ENCODE results near the gene MYZAP. TPM values are rescaled to one million over a fixed set of nuclear protein-coding genes. Genes with fewer than 3 reads are reported as not detected.

The MYZAP gene
- total RNA-seq, 1 experiment from 2014 or later = 6.4 TPM

- no peaks in the 10 kb centered on the region for H3K4me1 Mint-ChIP-seq (ENCODE audit: low read depth, unreplicated experiment)
- TF ChIP-seq, protein P1, sequence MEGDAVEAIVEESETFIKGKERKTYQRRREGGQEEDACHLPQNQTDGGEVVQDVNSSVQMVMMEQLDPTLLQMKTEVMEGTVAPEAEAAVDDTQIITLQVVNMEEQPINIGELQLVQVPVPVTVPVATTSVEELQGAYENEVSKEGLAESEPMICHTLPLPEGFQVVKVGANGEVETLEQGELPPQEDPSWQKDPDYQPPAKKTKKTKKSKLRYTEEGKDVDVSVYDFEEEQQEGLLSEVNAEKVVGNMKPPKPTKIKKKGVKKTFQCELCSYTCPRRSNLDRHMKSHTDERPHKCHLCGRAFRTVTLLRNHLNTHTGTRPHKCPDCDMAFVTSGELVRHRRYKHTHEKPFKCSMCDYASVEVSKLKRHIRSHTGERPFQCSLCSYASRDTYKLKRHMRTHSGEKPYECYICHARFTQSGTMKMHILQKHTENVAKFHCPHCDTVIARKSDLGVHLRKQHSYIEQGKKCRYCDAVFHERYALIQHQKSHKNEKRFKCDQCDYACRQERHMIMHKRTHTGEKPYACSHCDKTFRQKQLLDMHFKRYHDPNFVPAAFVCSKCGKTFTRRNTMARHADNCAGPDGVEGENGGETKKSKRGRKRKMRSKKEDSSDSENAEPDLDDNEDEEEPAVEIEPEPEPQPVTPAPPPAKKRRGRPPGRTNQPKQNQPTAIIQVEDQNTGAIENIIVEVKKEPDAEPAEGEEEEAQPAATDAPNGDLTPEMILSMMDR (IDR thresholded peaks at IDR 0.05; ENCODE audit: insufficient read depth in 1 of 2, low read depth in 1 of 2, low read length in 1 of 2, severe bottlenecking in 1 of 2, unreplicated experiment in 1 of 2) = no peak
- no peaks in the 10 kb centered on the region for H3K9me3 Mint-ChIP-seq (ENCODE audit: unreplicated experiment)
- Histone ChIP-seq H3K9me3 (no peaks in the 10 kb centered on the region), H3K27me3 (replicated peaks; ENCODE audit: control insufficient read depth, insufficient read depth, low read length) (no peaks in the 10 kb centered on the region), H3K4me1 (no peaks in the 10 kb centered on the region), H3K4me3 (ENCODE audit: low read depth, low read length) (no peak overlapping the region), H3K36me3 (ENCODE audit: control insufficient read depth, insufficient read depth, low read length) (no peaks in the 10 kb centered on the region)
- ChIA-PET POLR2A (no interaction called here), CTCF (no interaction called here)
- no peak overlapping the region for H3K27ac Mint-ChIP-seq (ENCODE audit: unreplicated experiment)
- no TSS peak for BruUV-seq (replicated peaks)
- H3K4me3 Mint-ChIP-seq (ENCODE audit: unreplicated experiment) = no peak overlapping the region
- no peaks in the 10 kb centered on the region for H3K27me3 Mint-ChIP-seq (ENCODE audit: insufficient read depth, unreplicated experiment)
- H3K36me3 Mint-ChIP-seq (ENCODE audit: insufficient read depth, unreplicated experiment) = no peaks in the 10 kb centered on the region
- intact Hi-C loops (cut with micrococcal nuclease; ENCODE audit: unreplicated experiment) = no loop called here
- DNase-seq = no peak
Measured at GRCh38 chr15:57570994-57571393, 20.7 kb upstream of the MYZAP start.

DNA sequence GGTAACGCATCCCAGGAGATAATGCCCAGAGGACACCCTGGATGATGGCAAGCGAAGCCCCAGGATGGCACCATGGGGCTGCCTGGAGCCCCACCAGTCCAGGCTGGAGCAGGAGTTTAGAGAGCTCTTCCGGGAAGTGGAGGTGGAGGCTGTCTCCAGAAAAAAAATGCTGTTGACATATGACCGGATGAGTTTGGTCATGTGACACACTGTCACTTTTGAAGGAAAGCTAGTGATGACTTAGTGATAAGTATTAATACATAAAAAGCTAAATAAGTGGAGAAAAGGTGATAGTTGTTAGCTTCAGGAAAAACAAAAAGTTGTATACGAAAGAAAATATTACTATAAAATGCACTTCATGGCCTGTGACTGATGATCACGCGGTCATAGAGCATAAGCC, 20.0 kb upstream of the MYZAP start:
- H3K4me1 Mint-ChIP-seq (ENCODE audit: low read depth, unreplicated experiment) = no peaks in the 10 kb centered on the region
- no peaks in the 10 kb centered on the region for H3K36me3 ChIP-seq (ENCODE audit: control insufficient read depth, insufficient read depth, low read length)
- H3K27ac Mint-ChIP-seq (ENCODE audit: unreplicated experiment) = no peak overlapping the region
- TF ChIP-seq, protein P1 (IDR thresholded peaks at IDR 0.05; ENCODE audit: insufficient read depth in 1 of 2, low read depth in 1 of 2, low read length in 1 of 2, severe bottlenecking in 1 of 2, unreplicated experiment in 1 of 2) = no peak
- no TSS peak for BruUV-seq (replicated peaks)
- no peaks in the 10 kb centered on the region for H3K27me3 ChIP-seq (replicated peaks; ENCODE audit: control insufficient read depth, insufficient read depth, low read length)
- no peaks in the 10 kb centered on the region for H3K4me1 ChIP-seq
- H3K36me3 Mint-ChIP-seq (ENCODE audit: insufficient read depth, unreplicated experiment) = no peaks in the 10 kb centered on the region
- CTCF ChIA-PET = interaction anchor here (0.7 kb wide), 1 partner anchor 11 kb away, joined by 3 read pairs; no protein-coding TSS in a partner anchor
- H3K4me3 ChIP-seq (ENCODE audit: low read depth, low read length) = no peak overlapping the region
- intact Hi-C loops (cut with micrococcal nuclease; ENCODE audit: unreplicated experiment) = no loop called here
- POLR2A ChIA-PET = no interaction called here
- no peaks in the 10 kb centered on the region for H3K27me3 Mint-ChIP-seq (ENCODE audit: insufficient read depth, unreplicated experiment)
- DNase-seq = no peak
- no peak overlapping the region for H3K4me3 Mint-ChIP-seq (ENCODE audit: unreplicated experiment)
- no peaks in the 10 kb centered on the region for H3K9me3 Mint-ChIP-seq (ENCODE audit: unreplicated experiment)
- no peaks in the 10 kb centered on the region for H3K9me3 ChIP-seq

DNA sequence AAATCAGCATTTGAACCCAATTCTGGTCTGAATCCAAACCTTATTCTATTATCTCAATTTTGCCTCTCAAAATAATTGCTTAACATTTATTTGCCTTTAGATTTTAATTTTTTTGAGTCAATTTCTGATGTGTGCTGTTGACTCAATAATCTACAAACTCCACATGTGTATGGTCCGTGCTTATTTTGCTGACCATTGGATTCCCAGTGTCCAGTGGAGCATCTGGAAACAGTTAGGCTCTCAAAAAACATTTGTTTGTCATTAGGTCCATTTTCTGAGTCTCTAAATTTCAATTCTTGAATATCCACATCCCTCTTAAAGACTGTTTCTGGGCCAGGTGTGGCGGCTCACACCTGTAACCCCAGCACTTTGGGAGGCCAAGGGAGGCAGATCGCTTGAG, 19.2 kb upstream of the MYZAP start:
- no peaks in the 10 kb centered on the region for H3K36me3 Mint-ChIP-seq (ENCODE audit: insufficient read depth, unreplicated experiment)
- H3K27ac Mint-ChIP-seq (ENCODE audit: unreplicated experiment) = no peak overlapping the region
- no peaks in the 10 kb centered on the region for H3K27me3 Mint-ChIP-seq (ENCODE audit: insufficient read depth, unreplicated experiment)
- Histone ChIP-seq H3K36me3 (ENCODE audit: control insufficient read depth, insufficient read depth, low read length) (no peaks in the 10 kb centered on the region), H3K9me3 (no peaks in the 10 kb centered on the region), H3K4me1 (peaks cover under 1% of the 10 kb centered on the region; the same call in 1 of the 2 replicates), H3K4me3 (ENCODE audit: low read depth, low read length) (no peak overlapping the region), H3K27me3 (replicated peaks; ENCODE audit: control insufficient read depth, insufficient read depth, low read length) (no peaks in the 10 kb centered on the region)
- peaks cover 2% of the 10 kb centered on the region for H3K4me1 Mint-ChIP-seq (ENCODE audit: low read depth, unreplicated experiment)
- POLR2A ChIA-PET = no interaction called here
- TF ChIP-seq, protein P1 (IDR thresholded peaks at IDR 0.05; ENCODE audit: insufficient read depth in 1 of 2, low read depth in 1 of 2, low read length in 1 of 2, severe bottlenecking in 1 of 2, unreplicated experiment in 1 of 2) = no peak
- no peak for DNase-seq
- intact Hi-C loops (cut with micrococcal nuclease; ENCODE audit: unreplicated experiment) = no loop called here
- CTCF ChIA-PET = interaction anchor here (0.7 kb wide), 1 partner anchor 12 kb away, joined by 3 read pairs; no protein-coding TSS in a partner anchor
- no peak overlapping the region for H3K4me3 Mint-ChIP-seq (ENCODE audit: unreplicated experiment)
- BruUV-seq (replicated peaks) = no TSS peak
- no peaks in the 10 kb centered on the region for H3K9me3 Mint-ChIP-seq (ENCODE audit: unreplicated experiment)
